Mesendoderm (in vitro differentiated cells): Measurements from ENCODE around the gene INSR.

ENCODE experiments used
- DNase-seq: peaks from one replicate; pipeline ENCODE4 v3.0.0; 2013
- H2AK5ac ChIP-seq: 2 replicates; pipeline ENCODE4 v1.6.1; 2013; ENCODE audit warnings: low read length, inconsistent platforms
- H2BK120ac ChIP-seq: 2 replicates; pipeline ENCODE4 v1.6.1; 2013; ENCODE audit warnings: low read depth, mild to moderate bottlenecking, low read length, moderate library complexity, mixed read lengths
- H2BK15ac ChIP-seq: replicated peaks from 2 replicates; pipeline ENCODE4 v1.6.1; 2013; ENCODE audit warnings: low read depth, mild to moderate bottlenecking, moderate library complexity
- H2BK5ac ChIP-seq: 2 replicates; pipeline ENCODE4 v1.6.1; 2013; ENCODE audit warnings: low read length, inconsistent platforms
- H3K18ac ChIP-seq: 2 replicates; pipeline ENCODE4 v1.6.1; 2013; ENCODE audit warnings: mild to moderate bottlenecking, low read length, mixed read lengths
- H3K23ac ChIP-seq: one replicate; pipeline ENCODE4 v1.6.1; 2013; ENCODE audit warnings: low read length
- H3K27ac ChIP-seq: 2 replicates; pipeline ENCODE4 v1.5.1; 2013; ENCODE audit warnings: low read depth, mild to moderate bottlenecking, inconsistent platforms, low read length, moderate library complexity
- H3K27me3 ChIP-seq: 2 replicates; pipeline ENCODE4 v1.6.1; 2013; ENCODE audit warnings: low read length, control low read depth, mild to moderate bottlenecking, inconsistent platforms; ENCODE audit not compliant: insufficient read depth, poor library complexity
- H3K36me3 ChIP-seq: 2 replicates; pipeline ENCODE4 v1.6.1; 2013; ENCODE audit warnings: low read length, inconsistent platforms; ENCODE audit not compliant: control insufficient read depth, insufficient read depth
- H3K4ac ChIP-seq: one replicate; pipeline ENCODE4 v1.6.1; 2013; ENCODE audit warnings: low read depth, mild to moderate bottlenecking, low read length, moderate library complexity
- H3K4me1 ChIP-seq: 2 replicates; pipeline ENCODE4 v1.6.1; 2013; ENCODE audit warnings: low read depth, low read length, inconsistent platforms; ENCODE audit not compliant: control insufficient read depth
- H3K4me2 ChIP-seq: 2 replicates; pipeline ENCODE4 v1.6.1; 2013; ENCODE audit warnings: low read length
- H3K4me3 ChIP-seq: 2 replicates; pipeline ENCODE4 v1.5.1; 2013; ENCODE audit warnings: mild to moderate bottlenecking, low read length
- H3K56ac ChIP-seq: one replicate; pipeline ENCODE4 v1.6.1; 2013; ENCODE audit warnings: low read length
- H3K79me1 ChIP-seq: 2 replicates; pipeline ENCODE4 v1.6.1; 2013; ENCODE audit warnings: low read length, inconsistent platforms
- H3K79me2 ChIP-seq: 2 replicates; pipeline ENCODE4 v1.6.1; 2013; ENCODE audit warnings: mild to moderate bottlenecking, low read length; ENCODE audit not compliant: control insufficient read depth, insufficient read depth
- H3K9ac ChIP-seq: 2 replicates; pipeline ENCODE4 v1.6.1; 2013; ENCODE audit warnings: low read length, inconsistent platforms
- H4K5ac ChIP-seq: one replicate; pipeline ENCODE4 v1.6.1; 2013; ENCODE audit warnings: low read length
- H4K8ac ChIP-seq: one replicate; pipeline ENCODE4 v1.6.1; 2013; ENCODE audit warnings: low read depth, mild to moderate bottlenecking, control low read depth, low read length, moderate library complexity
- WGBS: extraction: QIAGEN DNeasy Blood & Tissue Kit; methylation state at CpG from one replicate; pipeline ENCODE4 v1.1.7; 2013; ENCODE audit warnings: low lambda C conversion rate, missing lambda C conversion rate; ENCODE audit not compliant: insufficient coverage; ENCODE audit errors: extremely low coverage; 5-methylcytosine and 5-hydroxymethylcytosine counted together

Gene INSR

GRCh38 chr19:7254590-7254989 is 39.6 kb downstream of the INSR start:
- Histone ChIP-seq H3K18ac (no peak overlapping the region), H3K4me1 (no peaks in the 10 kb centered on the region), H2AK5ac (no peak overlapping the region), H3K9ac (no peak overlapping the region), H3K4me2 (no peak overlapping the region), H3K56ac (no peak overlapping the region), H3K79me2 (no peaks in the 10 kb centered on the region), H2BK15ac (no peak overlapping the region), H3K4me3 (no peak overlapping the region), H4K5ac (no peak overlapping the region), H2BK120ac (no peak overlapping the region), H3K27me3 (no peaks in the 10 kb centered on the region), H3K36me3 (no peaks in the 10 kb centered on the region), H3K4ac (no peak overlapping the region), H4K8ac (no peak overlapping the region), H3K27ac (no peak overlapping the region), H2BK5ac (no peak overlapping the region), H3K23ac (no peak overlapping the region), H3K79me1 (no peaks in the 10 kb centered on the region)
- WGBS = no CpG with 5 or more reads among the region's 11 CpGs
- no peak for DNase-seq

- Histone ChIP-seq H3K4me1 (no peaks in the 10 kb centered on the region), H3K18ac (no peak overlapping the region), H2BK120ac (no peak overlapping the region), H3K79me2 (no peaks in the 10 kb centered on the region), H2BK15ac (no peak overlapping the region), H3K9ac (no peak overlapping the region), H3K56ac (no peak overlapping the region), H4K8ac (no peak overlapping the region), H3K27ac (no peak overlapping the region), H3K23ac (no peak overlapping the region), H2AK5ac (no peak overlapping the region), H3K4ac (no peak overlapping the region), H4K5ac (no peak overlapping the region), H2BK5ac (no peak overlapping the region), H3K79me1 (no peaks in the 10 kb centered on the region), H3K27me3 (no peaks in the 10 kb centered on the region), H3K4me2 (no peak overlapping the region), H3K36me3 (no peaks in the 10 kb centered on the region), H3K4me3 (no peak overlapping the region)
- WGBS = no CpG with 5 or more reads among the region's 11 CpGs
- DNase-seq = no peak
Measured at GRCh38 chr19:7252364-7252763, 41.9 kb downstream of the INSR start.

- Histone ChIP-seq H4K8ac (no peak overlapping the region), H4K5ac (no peak overlapping the region), H3K4me1 (no peaks in the 10 kb centered on the region), H3K4ac (no peak overlapping the region), H3K4me2 (no peak overlapping the region), H3K9ac (no peak overlapping the region), H3K79me1 (no peaks in the 10 kb centered on the region), H3K4me3 (no peak overlapping the region), H3K36me3 (no peaks in the 10 kb centered on the region), H3K27ac (no peak overlapping the region), H2BK5ac (no peak overlapping the region), H2BK15ac (no peak overlapping the region), H2AK5ac (no peak overlapping the region), H3K79me2 (no peaks in the 10 kb centered on the region), H3K56ac (no peak overlapping the region), H3K27me3 (no peaks in the 10 kb centered on the region), H3K18ac (no peak overlapping the region), H2BK120ac (no peak overlapping the region), H3K23ac (no peak overlapping the region)
- no peak for DNase-seq
- no CpG with 5 or more reads among the region's 4 CpGs for WGBS
Measured at GRCh38 chr19:7251494-7251893, 42.7 kb downstream of the INSR start.

- WGBS = no CpG with 5 or more reads among the region's 4 CpGs
- H2BK5ac ChIP-seq = no peak overlapping the region
- H3K4me3 ChIP-seq = no peak overlapping the region
- no peak overlapping the region for H3K18ac ChIP-seq
- no peaks in the 10 kb centered on the region for H3K79me1 ChIP-seq
- H2AK5ac ChIP-seq = no peak overlapping the region
- H4K5ac ChIP-seq = no peak overlapping the region
- no peak overlapping the region for H3K4me2 ChIP-seq
- no peak overlapping the region for H4K8ac ChIP-seq
- H3K9ac ChIP-seq = no peak overlapping the region
- no peak overlapping the region for H3K23ac ChIP-seq
- no peak overlapping the region for H3K4ac ChIP-seq
- H2BK120ac ChIP-seq = no peak overlapping the region
- no peaks in the 10 kb centered on the region for H3K27me3 ChIP-seq
- H3K79me2 ChIP-seq = no peaks in the 10 kb centered on the region
- no peak overlapping the region for H2BK15ac ChIP-seq
- no peaks in the 10 kb centered on the region for H3K36me3 ChIP-seq
- H3K4me1 ChIP-seq = no peaks in the 10 kb centered on the region
- H3K27ac ChIP-seq = no peak overlapping the region
- no peak for DNase-seq
- H3K56ac ChIP-seq = no peak overlapping the region
Measured at GRCh38 chr19:7250951-7251350, 43.3 kb downstream of the INSR start.

- Histone ChIP-seq H3K23ac (no peak overlapping the region), H3K79me2 (no peaks in the 10 kb centered on the region), H2BK15ac (no peak overlapping the region), H3K4me3 (no peak overlapping the region), H3K18ac (no peak overlapping the region), H3K27ac (no peak overlapping the region), H3K4me2 (no peak overlapping the region), H2BK5ac (no peak overlapping the region), H3K56ac (no peak overlapping the region), H4K5ac (no peak overlapping the region), H3K79me1 (no peaks in the 10 kb centered on the region), H4K8ac (no peak overlapping the region), H3K27me3 (no peaks in the 10 kb centered on the region), H3K4ac (no peak overlapping the region), H2AK5ac (no peak overlapping the region), H3K9ac (no peak overlapping the region), H3K4me1 (no peaks in the 10 kb centered on the region), H2BK120ac (no peak overlapping the region), H3K36me3 (no peaks in the 10 kb centered on the region)
- no CpG with 5 or more reads among the region's 1 CpG for whole genome bisulfite sequencing
- DNase-seq = no peak
Measured at GRCh38 chr19:7250057-7250596, 44.1 kb downstream of the INSR start.

GRCh38 chr19:7247155-7247554 is 47.1 kb downstream of the INSR start:
- H3K23ac ChIP-seq = no peak overlapping the region
- no peak overlapping the region for H2BK5ac ChIP-seq
- H3K27ac ChIP-seq = no peak overlapping the region
- no peaks in the 10 kb centered on the region for H3K79me1 ChIP-seq
- H3K4me2 ChIP-seq = no peak overlapping the region
- no peaks in the 10 kb centered on the region for H3K4me1 ChIP-seq
- no peak overlapping the region for H3K4ac ChIP-seq
- no peak overlapping the region for H4K5ac ChIP-seq
- H3K18ac ChIP-seq = no peak overlapping the region
- DNase-seq = no peak
- no peak overlapping the region for H2AK5ac ChIP-seq
- no peak overlapping the region for H4K8ac ChIP-seq
- no peak overlapping the region for H2BK120ac ChIP-seq
- no peak overlapping the region for H3K9ac ChIP-seq
- no peak overlapping the region for H2BK15ac ChIP-seq
- no peak overlapping the region for H3K56ac ChIP-seq
- no peaks in the 10 kb centered on the region for H3K36me3 ChIP-seq
- no CpG with 5 or more reads among the region's 4 CpGs for WGBS
- no peaks in the 10 kb centered on the region for H3K27me3 ChIP-seq
- H3K4me3 ChIP-seq = no peak overlapping the region
- H3K79me2 ChIP-seq = no peaks in the 10 kb centered on the region
